HCT116 (cell line): ENCODE data around the gene ACAP3. TPM values are rescaled to one million over a fixed set of nuclear protein-coding genes. Genes with fewer than 3 reads are reported as not detected.

Experiments
- ATAC-seq: fragments of 200-7000 bp; cut with Tn5 transposase; 2 replicates; pipeline ENCODE4 v1.9.1; 2020; ENCODE audit warnings: mild to moderate bottlenecking, moderate library complexity
- BruUV-seq: library from RNA; stranded (reverse); fragments of 400-500 nt; replicated peaks from 2 replicates; lab custom pipeline; 2021; lab: Mats Ljungman, UMichigan
- CTCF ChIA-PET: fragments of 300-600 bp; sonication (Branson Sonifier 250); formaldehyde crosslinking; loops from one replicate; lab custom pipeline; 2021; ENCODE audit warnings: antibody characterized with exemption; lab: Charles Lee
- POLR2A ChIA-PET: fragments of 300-600, 350-600 bp; sonication (Branson Sonifier 250); formaldehyde crosslinking; loops from one replicate; lab custom pipeline; 2021; ENCODE audit warnings: antibody characterized with exemption; lab: Charles Lee
- RAD21 ChIA-PET, 2 experiments: fragments of 300-600 bp; sonication (Branson Sonifier 250); formaldehyde crosslinking; loops; one replicate each; lab custom pipeline; 2023; ENCODE audit warnings: low total read pairs in 2 of 2; ENCODE audit not compliant: uncharacterized antibody in 2 of 2, unreplicated experiment in 2 of 2, low non-redundant PET in 1 of 2; lab: Charles Lee
- DNase-seq: peaks from one replicate; pipeline ENCODE4 v3.0.0-alpha.2; 2010; ENCODE audit warnings: low read depth, low spot score
- H2AFZ ChIP-seq: fragments of 200-600 bp; shearing (Covaris generic), sonication (generic); 2 replicates; pipeline ENCODE4 v1.6.1; 2017; ENCODE audit warnings: low read depth, mixed run types, mixed read lengths, antibody characterized with exemption, low read length; ENCODE audit not compliant: poor library complexity, severe bottlenecking
- H3K27ac ChIP-seq: 2 replicates; pipeline ENCODE4 v1.5.1; 2012; ENCODE audit warnings: low read depth, low read length
- H3K27me3 ChIP-seq: fragments of 200-600 bp; sonication (generic); 2 replicates; pipeline ENCODE4 v1.6.1; 2016; ENCODE audit warnings: mixed run types, low read length, mixed read lengths; ENCODE audit not compliant: insufficient read depth
- H3K36me3 ChIP-seq, 2 experiments: fragments of 200-500 bp in 1 of 2; fragments of 200-600 bp in 1 of 2; sonication (Bioruptor generic) in 1 of 2; sonication (generic) in 1 of 2; 2 replicates each; pipeline versions ENCODE4 v1.5.1 to v1.6.1; 2014 to 2016; ENCODE audit warnings: low read length in 2 of 2, inconsistent platforms in 1 of 2, mixed read lengths in 1 of 2, mixed run types in 1 of 2; ENCODE audit not compliant: insufficient read depth in 2 of 2, control insufficient read depth in 1 of 2
- H3K4me1 ChIP-seq, 2 experiments: fragments of 200-600 bp in 1 of 2; sonication (generic) in 1 of 2; 2 replicates each; pipeline versions ENCODE4 v1.5.1 to v1.6.1; 2012 to 2017; ENCODE audit warnings: low read length in 2 of 2, inconsistent platforms in 1 of 2, mild to moderate bottlenecking in 1 of 2, mixed read lengths in 1 of 2, mixed run types in 1 of 2, moderate library complexity in 1 of 2; ENCODE audit not compliant: insufficient read depth in 2 of 2, control insufficient read depth in 1 of 2
- H3K4me2 ChIP-seq: fragments of 200-600 bp; sonication (generic); 2 replicates; pipeline ENCODE4 v1.6.1; 2017; ENCODE audit warnings: mixed run types, low read length, mixed read lengths
- H3K4me3 ChIP-seq, 2 experiments: fragments of 200-600 bp in 1 of 2; sonication (generic) in 1 of 2; replicated peaks in 1 of 2; 2 replicates each; pipeline ENCODE4 v1.5.1; 2011 to 2016; ENCODE audit warnings: low read length in 2 of 2, control low read depth in 1 of 2, low read depth in 1 of 2, mild to moderate bottlenecking in 1 of 2, mixed read lengths in 1 of 2, mixed run types in 1 of 2
- H3K79me2 ChIP-seq: fragments of 200-600 bp; sonication (generic); 2 replicates; pipeline ENCODE4 v1.6.1; 2017; ENCODE audit warnings: mild to moderate bottlenecking, mixed run types, low read length, moderate library complexity, mixed read lengths; ENCODE audit not compliant: insufficient read depth
- H3K9ac ChIP-seq: fragments of 200-600 bp; sonication (generic); 2 replicates; pipeline ENCODE4 v1.6.1; 2016; ENCODE audit warnings: low read length, mixed read lengths
- H3K9me2 ChIP-seq: fragments of 200-600 bp; sonication (generic), shearing (Covaris generic); 2 replicates; pipeline ENCODE4 v1.6.1; 2017; ENCODE audit warnings: mixed run types, mild to moderate bottlenecking, moderate library complexity; ENCODE audit not compliant: insufficient read depth
- H3K9me3 ChIP-seq, 2 experiments: fragments of 200-500 bp in 1 of 2; fragments of 200-600 bp in 1 of 2; sonication (Bioruptor generic) in 1 of 2; sonication (generic) in 1 of 2; 2 replicates each; pipeline ENCODE4 v1.6.1; 2014 to 2017; ENCODE audit warnings: low read length in 2 of 2, mixed read lengths in 2 of 2, inconsistent platforms in 1 of 2, low read depth in 1 of 2, mild to moderate bottlenecking in 1 of 2, mixed run types in 1 of 2, moderate library complexity in 1 of 2; ENCODE audit not compliant: control insufficient read depth in 1 of 2, insufficient read depth in 1 of 2
- H4K20me1 ChIP-seq: fragments of 200-600 bp; sonication (generic), shearing (Covaris generic); 2 replicates; pipeline ENCODE4 v1.6.1; 2017; ENCODE audit warnings: mixed run types, mild to moderate bottlenecking, moderate library complexity; ENCODE audit not compliant: insufficient read depth
- ATF3 ChIP-seq: IDR thresholded peaks from 2 replicates; pipeline ENCODE4 v1.6.1; 2012
- CBX3 ChIP-seq: IDR thresholded peaks from 2 replicates; pipeline ENCODE4 v1.6.1; 2012; ENCODE audit warnings: low read depth
- CEBPB ChIP-seq: IDR thresholded peaks from 2 replicates; pipeline ENCODE4 v1.6.1; 2012; ENCODE audit warnings: low read depth
- CTCF ChIP-seq, 3 experiments: fragments of 200-600 bp in 1 of 3; sonication (generic) in 1 of 3; IDR thresholded peaks in 2 of 3; conservative IDR thresholded peaks in 1 of 3; 2 replicates each; pipeline ENCODE4 v1.5.1; 2012 to 2017; ENCODE audit warnings: low read depth in 2 of 3, low read length in 2 of 3, antibody characterized with exemption in 1 of 3, borderline replicate concordance in 1 of 3, control low read depth in 1 of 3, mild to moderate bottlenecking in 1 of 3, mixed read lengths in 1 of 3, mixed run types in 1 of 3, moderate library complexity in 1 of 3; ENCODE audit not compliant: insufficient read depth in 1 of 3
- EGR1 ChIP-seq: IDR thresholded peaks from 2 replicates; pipeline ENCODE4 v1.6.1; 2012; ENCODE audit warnings: low read depth
- ELF1 ChIP-seq: IDR thresholded peaks from 2 replicates; pipeline ENCODE4 v1.6.1; 2012; ENCODE audit warnings: low read depth, borderline replicate concordance
- EZH2 ChIP-seq: fragments of 200-600 bp; sonication (generic); IDR thresholded peaks from 2 replicates; pipeline ENCODE4 v1.6.1; 2017; ENCODE audit warnings: antibody characterized with exemption, mixed run types
- EZH2phosphoT487 ChIP-seq: fragments of 200-600 bp; IDR thresholded peaks from 2 replicates; pipeline ENCODE4 v1.6.1; 2018; ENCODE audit warnings: antibody characterized with exemption, borderline replicate concordance
- FOSL1 ChIP-seq: IDR thresholded peaks from 2 replicates; pipeline ENCODE4 v1.6.1; 2012; ENCODE audit warnings: low read depth
- JUND ChIP-seq: IDR thresholded peaks from 2 replicates; pipeline ENCODE4 v1.6.1; 2012
- POLR2A ChIP-seq: IDR thresholded peaks from 2 replicates; pipeline ENCODE4 v1.7.0; 2011; ENCODE audit warnings: borderline replicate concordance; ENCODE audit not compliant: insufficient read depth, insufficient read length; ENCODE audit errors: extremely low read depth
- POLR2AphosphoS5 ChIP-seq: IDR thresholded peaks from 2 replicates; pipeline ENCODE4 v1.6.1; 2011; ENCODE audit warnings: mild to moderate bottlenecking, low read depth, low read length, moderate library complexity
- RAD21 ChIP-seq: IDR thresholded peaks from 2 replicates; pipeline ENCODE4 v1.6.1; 2012; ENCODE audit warnings: low read depth, mild to moderate bottlenecking
- REST ChIP-seq: IDR thresholded peaks from 2 replicates; pipeline ENCODE4 v1.6.1; 2012; ENCODE audit warnings: low read depth
- SIN3A ChIP-seq: IDR thresholded peaks from 2 replicates; pipeline ENCODE4 v1.6.1; 2012; ENCODE audit warnings: low read depth
- SP1 ChIP-seq: IDR thresholded peaks from 2 replicates; pipeline ENCODE4 v1.6.1; 2012; ENCODE audit warnings: low read depth
- TCF7L2 ChIP-seq: IDR thresholded peaks from 2 replicates; pipeline ENCODE4 v1.7.0; 2011; ENCODE audit warnings: borderline replicate concordance, inconsistent platforms; ENCODE audit not compliant: insufficient read depth, insufficient read length; ENCODE audit errors: extremely low read depth
- YY1 ChIP-seq: IDR thresholded peaks from 2 replicates; pipeline ENCODE4 v1.6.1; 2011; ENCODE audit warnings: low read length, low read depth, moderate library complexity, mild to moderate bottlenecking; ENCODE audit not compliant: insufficient replicate concordance; ENCODE audit errors: extremely low read depth
- ZFX ChIP-seq: fragments of 450-650 bp; IDR thresholded peaks from 2 replicates; pipeline ENCODE4 v1.6.1; 2017
- ZNF274 ChIP-seq: fragments of 200-500 bp; sonication (Bioruptor generic); IDR thresholded peaks from 2 replicates; pipeline ENCODE4 v1.6.1; 2014; ENCODE audit warnings: mild to moderate bottlenecking, low read depth, low read length, inconsistent platforms
- intact Hi-C: fragments of 100-400 bp; cut with micrococcal nuclease; formaldehyde crosslinking; loops from 2 replicates; pipeline ENCODE4 v1.10.0; 2022
- total RNA-seq: library from RNA; stranded (reverse); gene quantifications from one replicate; pipeline ENCODE4 v1.2.1, GENCODE V29; 2021; ENCODE audit not compliant: unreplicated experiment

The ACAP3 gene
- total RNA-seq, 1 experiment from 2014 or later: 38.8 TPM

GRCh38 chr1:1356796-1357401 is 49.2 kb upstream of the ACAP3 start:
- Histone ChIP-seq H4K20me1 (no peaks in the 10 kb centered on the region), H3K9me2 (no peaks in the 10 kb centered on the region), H3K36me3 (no peaks in the 10 kb centered on the region), H3K9me3 (no peaks in the 10 kb centered on the region), H3K9ac (no peak overlapping the region), H3K27me3 (no peaks in the 10 kb centered on the region)
- TF ChIP-seq YY1: no peak
- TF ChIP-seq ELF1: no peak
- TF ChIP-seq TCF7L2: no peak
- no peak for TF ChIP-seq REST
- TF ChIP-seq POLR2AphosphoS5: no peak
- TF ChIP-seq FOSL1: no peak
- TF ChIP-seq EZH2phosphoT487: no peak
- no peak for TF ChIP-seq RAD21
- TF ChIP-seq SIN3A: no peak
- no peak for TF ChIP-seq EGR1
- no peak for TF ChIP-seq JUND
- no peak for TF ChIP-seq EZH2
- no peak for TF ChIP-seq CBX3
- TF ChIP-seq ATF3: no peak
- no peak for TF ChIP-seq ZNF274
- no peak for TF ChIP-seq CTCF (IDR thresholded peaks at IDR 0.05 in 2 of 3, conservative IDR thresholded peaks at IDR 0.05 in 1 of 3; ENCODE audit: borderline replicate concordance in 1 of 3, insufficient read depth in 1 of 3, low read depth in 2 of 3, low read length in 2 of 3)
- TF ChIP-seq SP1: no peak
- no peak for TF ChIP-seq POLR2A
- no peak for TF ChIP-seq ZFX
- no peak for TF ChIP-seq CEBPB
- TF ChIP-seq, all 23 proteins: peak for 0
- Histone ChIP-seq H3K4me1 (peaks cover 26 to 67% of the 10 kb centered on the region in 2 experiments), H3K27ac (no peak overlapping the region), H3K4me3 (no peak overlapping the region), H3K4me2 (no peak overlapping the region), H2AFZ (no peak overlapping the region), H3K79me2 (no peaks in the 10 kb centered on the region)
- RAD21 ChIA-PET: no interaction called here
- POLR2A ChIA-PET: no interaction called here
- ATAC-seq: no peak
- DNase-seq: no peak
- BruUV-seq: no TSS peak
- intact Hi-C loops: no loop called here
- CTCF ChIA-PET: no interaction called here
